Kidney glomerular epithelial cell (primary cell): ENCODE data around the gene SNX15.
"Not testable (repeated sequence)": the region's sequence is repeated elsewhere in the genome, so short reads cannot be mapped to it uniquely, and the experiment has no call there.

Source experiments
- DNase-seq: peaks from one replicate; lab custom pipeline; 2025; lab: John Stamatoyannopoulos, UW

SNX15 gene

GRCh38 chr11:65016705-65017104 is 10.5 kb upstream of the SNX15 start:
- no peak for DNase-seq

- no peak for DNase-seq
Measured at GRCh38 chr11:65017937-65018336, 9.3 kb upstream of the SNX15 start.

- no peak for DNase-seq
Measured at GRCh38 chr11:65019824-65020223, 7.4 kb upstream of the SNX15 start.

GRCh38 chr11:65021003-65021402 is 6.2 kb upstream of the SNX15 start:
- no peak for DNase-seq

GRCh38 chr11:65021509-65021908 is 5.7 kb upstream of the SNX15 start:
- no peak for DNase-seq

- not testable (repeated sequence) for DNase-seq
Measured at GRCh38 chr11:65023502-65023901, 3.7 kb upstream of the SNX15 start.

- DNase-seq, result no peak
Measured at GRCh38 chr11:65026810-65027209, 429 bp upstream of the SNX15 start.

GRCh38 chr11:65032216-65032615 is 5.0 kb downstream of the SNX15 start:
- DNase-seq, result no peak

GRCh38 chr11:65034423-65034822 is 7.2 kb downstream of the SNX15 start:
- no peak for DNase-seq

GRCh38 chr11:65035579-65035978 is 8.3 kb downstream of the SNX15 start:
- DNase-seq, result no peak

GRCh38 chr11:65036931-65037330 is 9.7 kb downstream of the SNX15 start:
- no peak for DNase-seq

- DNase-seq, result no peak
Measured at GRCh38 chr11:65040520-65040846, 13.2 kb downstream of the SNX15 start.

- DNase-seq, result peak; percentile 86
Measured at GRCh38 chr11:65040847-65041622, 13.8 kb downstream of the SNX15 start, which contains the start of gene SAC3D1. Gene SAC3D1 (plus strand): TSS chr11:65041210. CDS start chr11:65041293, 83 bp downstream.

GRCh38 chr11:65042891-65043290 is 15.7 kb downstream of the SNX15 start:
- DNase-seq, result no peak

- no peak for DNase-seq
Measured at GRCh38 chr11:65043881-65044501, 16.8 kb downstream of the SNX15 start.

- DNase-seq, result no peak
Measured at GRCh38 chr11:65045061-65045460, 17.8 kb downstream of the SNX15 start.

GRCh38 chr11:65045728-65046127 is 18.5 kb downstream of the SNX15 start:
- DNase-seq, result no peak

- DNase-seq, result no peak
Measured at GRCh38 chr11:65047581-65048422, 20.6 kb downstream of the SNX15 start.

- DNase-seq, result no peak
Measured at GRCh38 chr11:65051398-65051858, 24.2 kb downstream of the SNX15 start.

- no peak for DNase-seq
Measured at GRCh38 chr11:65053827-65054508, 26.7 kb downstream of the SNX15 start.

GRCh38 chr11:65055538-65055937 is 28.3 kb downstream of the SNX15 start:
- DNase-seq, result no peak

GRCh38 chr11:65056999-65057398 is 29.8 kb downstream of the SNX15 start:
- DNase-seq, result no peak
